Middle frontal gyrus (tissue), 1 donor: ENCODE measurements around the gene DHX57.
A peak's percentile ranks its signal among the peaks of the same experiment; 100 is the strongest.

Source experiments
- DNase-seq: peaks from one replicate; pipeline ENCODE4 v3.0.0-alpha.2; 2015; ENCODE audit warnings: low spot score; ENCODE audit errors: extremely low spot score

The DHX57 gene

GRCh38 chr2:38875576-38876367 lies at the start of gene DHX57, which contains the start of gene MORN2:
Gene DHX57, minus strand, starts transcription at chr2:38875934. Its CDS starts 7,529 bp downstream, at chr2:38868405.
Gene MORN2, plus strand, starts transcription at chr2:38875976.
- peak; percentile 79 for DNase-seq

GRCh38 chr2:38922902-38923301 lies 47.2 kb upstream of the DHX57 start:
- DNase-seq = no peak

GRCh38 chr2:38922389-38922788 lies 46.7 kb upstream of the DHX57 start:
- no peak for DNase-seq

GRCh38 chr2:38912619-38913018 lies 36.9 kb upstream of the DHX57 start:
- DNase-seq = no peak

GRCh38 chr2:38911191-38911590 lies 35.5 kb upstream of the DHX57 start:
- DNase-seq = no peak

GRCh38 chr2:38909872-38910271 lies 34.1 kb upstream of the DHX57 start:
- no peak for DNase-seq

- DNase-seq = no peak
Observed at GRCh38 chr2:38907743-38908562, 32.2 kb upstream of the DHX57 start.

GRCh38 chr2:38907242-38907641 lies 31.5 kb upstream of the DHX57 start:
- no peak for DNase-seq

GRCh38 chr2:38905251-38905650 lies 29.5 kb upstream of the DHX57 start:
- no peak for DNase-seq

GRCh38 chr2:38900726-38901125 lies 25.0 kb upstream of the DHX57 start:
- DNase-seq = no peak

GRCh38 chr2:38898256-38898655 lies 22.5 kb upstream of the DHX57 start:
- DNase-seq = no peak

GRCh38 chr2:38892819-38893218 lies 17.1 kb upstream of the DHX57 start:
- DNase-seq = no peak

- no peak for DNase-seq
Observed at GRCh38 chr2:38889575-38889974, 13.8 kb upstream of the DHX57 start, which contains the start of gene ARHGEF33. Gene ARHGEF33, plus strand, starts transcription at chr2:38889875. Its CDS starts 29,573 bp downstream, at chr2:38919448.

- no peak for DNase-seq
Observed at GRCh38 chr2:38889045-38889444, 13.3 kb upstream of the DHX57 start.

GRCh38 chr2:38887902-38888554 lies 12.3 kb upstream of the DHX57 start:
- DNase-seq = no peak

- DNase-seq = no peak
Observed at GRCh38 chr2:38887347-38887746, 11.6 kb upstream of the DHX57 start.

GRCh38 chr2:38886063-38886462 lies 10.3 kb upstream of the DHX57 start:
- no peak for DNase-seq

GRCh38 chr2:38876407-38876806 lies 673 bp upstream of the DHX57 start:
- no peak for DNase-seq

- DNase-seq = no peak
Observed at GRCh38 chr2:38875227-38875575, 533 bp downstream of the DHX57 start.

- no peak for DNase-seq
Observed at GRCh38 chr2:38873763-38874162, 2.0 kb downstream of the DHX57 start.

- no peak for DNase-seq
Observed at GRCh38 chr2:38871432-38871831, 4.3 kb downstream of the DHX57 start.
